ENCODE data around the gene TEAD1.

DNA sequence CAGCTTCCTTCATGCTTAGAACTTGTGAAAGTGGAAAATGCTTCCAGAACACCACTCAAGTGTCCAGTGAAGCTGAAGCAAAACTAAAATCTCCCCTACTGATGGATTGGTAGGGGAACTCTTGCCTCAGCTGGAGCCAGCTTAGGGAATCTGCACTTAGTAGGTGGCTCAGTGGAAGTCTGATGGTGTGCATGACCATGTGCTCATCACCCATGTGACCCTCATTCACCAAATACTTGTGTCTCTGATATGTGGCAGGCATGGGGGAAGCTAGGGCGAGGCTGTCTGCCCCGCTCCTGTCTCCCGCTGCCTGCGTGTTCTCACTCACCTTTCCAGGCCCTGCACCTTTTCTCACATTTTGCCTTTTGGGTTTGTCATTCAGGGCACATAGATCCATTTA, 7.2 kb downstream of the TEAD1 start:
- TF ChIP-seq POLR2A (IDR thresholded peaks at IDR 0.05; ENCODE audit: low read depth, low read length) (no peak), KDM1A (IDR thresholded peaks at IDR 0.05; ENCODE audit: borderline replicate concordance) (no peak), JUND (IDR thresholded peaks at IDR 0.05; ENCODE audit: low read depth, low read length) (no peak), ASH2L (IDR thresholded peaks at IDR 0.05; ENCODE audit: borderline replicate concordance, low read depth) (no peak), CREB1 (IDR thresholded peaks at IDR 0.05; ENCODE audit: low read depth) (no peak), ATF7 (IDR thresholded peaks at IDR 0.05; ENCODE audit: low read depth) (no peak), GABPA (IDR thresholded peaks at IDR 0.05; ENCODE audit: low read depth) (no peak), MXI1 (IDR thresholded peaks at IDR 0.05; ENCODE audit: low read depth, low read length) (no peak), FOXK2 (IDR thresholded peaks at IDR 0.05) (no peak), KAT2A (conservative IDR thresholded peaks at IDR 0.05; ENCODE audit: control insufficient read depth, low read depth, low read length) (no peak)
- TF ChIP-seq, protein P1, sequence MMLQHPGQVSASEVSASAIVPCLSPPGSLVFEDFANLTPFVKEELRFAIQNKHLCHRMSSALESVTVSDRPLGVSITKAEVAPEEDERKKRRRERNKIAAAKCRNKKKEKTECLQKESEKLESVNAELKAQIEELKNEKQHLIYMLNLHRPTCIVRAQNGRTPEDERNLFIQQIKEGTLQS (IDR thresholded peaks at IDR 0.05; ENCODE audit: borderline replicate concordance, extremely low read depth, low read depth, low read length): no peak
- TF ChIP-seq, protein P2, sequence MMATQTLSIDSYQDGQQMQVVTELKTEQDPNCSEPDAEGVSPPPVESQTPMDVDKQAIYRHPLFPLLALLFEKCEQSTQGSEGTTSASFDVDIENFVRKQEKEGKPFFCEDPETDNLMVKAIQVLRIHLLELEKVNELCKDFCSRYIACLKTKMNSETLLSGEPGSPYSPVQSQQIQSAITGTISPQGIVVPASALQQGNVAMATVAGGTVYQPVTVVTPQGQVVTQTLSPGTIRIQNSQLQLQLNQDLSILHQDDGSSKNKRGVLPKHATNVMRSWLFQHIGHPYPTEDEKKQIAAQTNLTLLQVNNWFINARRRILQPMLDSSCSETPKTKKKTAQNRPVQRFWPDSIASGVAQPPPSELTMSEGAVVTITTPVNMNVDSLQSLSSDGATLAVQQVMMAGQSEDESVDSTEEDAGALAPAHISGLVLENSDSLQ (IDR thresholded peaks at IDR 0.05): no peak
- TF ChIP-seq, protein P3, sequence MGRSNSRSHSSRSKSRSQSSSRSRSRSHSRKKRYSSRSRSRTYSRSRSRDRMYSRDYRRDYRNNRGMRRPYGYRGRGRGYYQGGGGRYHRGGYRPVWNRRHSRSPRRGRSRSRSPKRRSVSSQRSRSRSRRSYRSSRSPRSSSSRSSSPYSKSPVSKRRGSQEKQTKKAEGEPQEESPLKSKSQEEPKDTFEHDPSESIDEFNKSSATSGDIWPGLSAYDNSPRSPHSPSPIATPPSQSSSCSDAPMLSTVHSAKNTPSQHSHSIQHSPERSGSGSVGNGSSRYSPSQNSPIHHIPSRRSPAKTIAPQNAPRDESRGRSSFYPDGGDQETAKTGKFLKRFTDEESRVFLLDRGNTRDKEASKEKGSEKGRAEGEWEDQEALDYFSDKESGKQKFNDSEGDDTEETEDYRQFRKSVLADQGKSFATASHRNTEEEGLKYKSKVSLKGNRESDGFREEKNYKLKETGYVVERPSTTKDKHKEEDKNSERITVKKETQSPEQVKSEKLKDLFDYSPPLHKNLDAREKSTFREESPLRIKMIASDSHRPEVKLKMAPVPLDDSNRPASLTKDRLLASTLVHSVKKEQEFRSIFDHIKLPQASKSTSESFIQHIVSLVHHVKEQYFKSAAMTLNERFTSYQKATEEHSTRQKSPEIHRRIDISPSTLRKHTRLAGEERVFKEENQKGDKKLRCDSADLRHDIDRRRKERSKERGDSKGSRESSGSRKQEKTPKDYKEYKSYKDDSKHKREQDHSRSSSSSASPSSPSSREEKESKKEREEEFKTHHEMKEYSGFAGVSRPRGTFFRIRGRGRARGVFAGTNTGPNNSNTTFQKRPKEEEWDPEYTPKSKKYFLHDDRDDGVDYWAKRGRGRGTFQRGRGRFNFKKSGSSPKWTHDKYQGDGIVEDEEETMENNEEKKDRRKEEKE (IDR thresholded peaks at IDR 0.05): no peak
- TF ChIP-seq, protein P4, sequence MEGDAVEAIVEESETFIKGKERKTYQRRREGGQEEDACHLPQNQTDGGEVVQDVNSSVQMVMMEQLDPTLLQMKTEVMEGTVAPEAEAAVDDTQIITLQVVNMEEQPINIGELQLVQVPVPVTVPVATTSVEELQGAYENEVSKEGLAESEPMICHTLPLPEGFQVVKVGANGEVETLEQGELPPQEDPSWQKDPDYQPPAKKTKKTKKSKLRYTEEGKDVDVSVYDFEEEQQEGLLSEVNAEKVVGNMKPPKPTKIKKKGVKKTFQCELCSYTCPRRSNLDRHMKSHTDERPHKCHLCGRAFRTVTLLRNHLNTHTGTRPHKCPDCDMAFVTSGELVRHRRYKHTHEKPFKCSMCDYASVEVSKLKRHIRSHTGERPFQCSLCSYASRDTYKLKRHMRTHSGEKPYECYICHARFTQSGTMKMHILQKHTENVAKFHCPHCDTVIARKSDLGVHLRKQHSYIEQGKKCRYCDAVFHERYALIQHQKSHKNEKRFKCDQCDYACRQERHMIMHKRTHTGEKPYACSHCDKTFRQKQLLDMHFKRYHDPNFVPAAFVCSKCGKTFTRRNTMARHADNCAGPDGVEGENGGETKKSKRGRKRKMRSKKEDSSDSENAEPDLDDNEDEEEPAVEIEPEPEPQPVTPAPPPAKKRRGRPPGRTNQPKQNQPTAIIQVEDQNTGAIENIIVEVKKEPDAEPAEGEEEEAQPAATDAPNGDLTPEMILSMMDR (IDR thresholded peaks at IDR 0.05 in 2 of 3, conservative IDR thresholded peaks at IDR 0.05 in 1 of 3; ENCODE audit: control insufficient read depth in 2 of 3, extremely low read depth in 1 of 3, insufficient read depth in 1 of 3, low read depth in 3 of 3, low read length in 3 of 3): no peak
